Measurements from ENCODE around the gene GNB4.

The GNB4 gene

GRCh38 chr3:179453967-179454366 is 2.7 kb upstream of the GNB4 start:
- H3K27ac ChIP-seq: no peak overlapping the region
- H3K4me1 ChIP-seq: no peaks in the 10 kb centered on the region
- no peaks in the 10 kb centered on the region for H3K36me3 ChIP-seq (ENCODE audit: control insufficient read depth, insufficient read depth, low read length)
- no peaks in the 10 kb centered on the region for H3K9me3 ChIP-seq (ENCODE audit: control insufficient read depth, low read length)
- no peak overlapping the region for H3K4me3 ChIP-seq (ENCODE audit: low read depth, low read length)
- TF ChIP-seq CTCF (IDR thresholded peaks at IDR 0.05): no peak
- H3K79me2 ChIP-seq: no peaks in the 10 kb centered on the region
- no peaks in the 10 kb centered on the region for H3K27me3 ChIP-seq (ENCODE audit: control insufficient read depth, insufficient read depth, low read length)
- no peak overlapping the region for H2AFZ ChIP-seq
- no peak overlapping the region for H3K4me2 ChIP-seq (ENCODE audit: low read length)
- no peak overlapping the region for H3K9ac ChIP-seq

GRCh38 chr3:179452872-179453271 is 1.6 kb upstream of the GNB4 start:
- H3K27ac ChIP-seq: peak overlapping the region; percentile 2
- no peaks in the 10 kb centered on the region for H3K36me3 ChIP-seq (ENCODE audit: control insufficient read depth, insufficient read depth, low read length)
- no peaks in the 10 kb centered on the region for H3K79me2 ChIP-seq
- no peak for TF ChIP-seq CTCF (IDR thresholded peaks at IDR 0.05)
- no peak overlapping the region for H3K9ac ChIP-seq
- no peak overlapping the region for H3K4me3 ChIP-seq (ENCODE audit: low read depth, low read length)
- H3K27me3 ChIP-seq (ENCODE audit: control insufficient read depth, insufficient read depth, low read length): no peaks in the 10 kb centered on the region
- no peaks in the 10 kb centered on the region for H3K4me1 ChIP-seq
- no peak overlapping the region for H2AFZ ChIP-seq
- H3K4me2 ChIP-seq (ENCODE audit: low read length): no peak overlapping the region
- no peaks in the 10 kb centered on the region for H3K9me3 ChIP-seq (ENCODE audit: control insufficient read depth, low read length)

- Histone ChIP-seq H3K9ac (no peak overlapping the region), H3K27me3 (ENCODE audit: control insufficient read depth, insufficient read depth, low read length) (no peaks in the 10 kb centered on the region), H3K27ac (peak overlapping the region; percentile 2), H3K36me3 (ENCODE audit: control insufficient read depth, insufficient read depth, low read length) (no peaks in the 10 kb centered on the region), H3K4me3 (ENCODE audit: low read depth, low read length) (peak overlapping the region; percentile 63), H3K9me3 (ENCODE audit: control insufficient read depth, low read length) (no peaks in the 10 kb centered on the region), H3K4me2 (ENCODE audit: low read length) (peak overlapping the region; percentile 92), H2AFZ (peak overlapping the region; percentile 5), H3K79me2 (no peaks in the 10 kb centered on the region), H3K4me1 (no peaks in the 10 kb centered on the region)
- no peak for TF ChIP-seq CTCF (IDR thresholded peaks at IDR 0.05)
These were observed 900 bp upstream of the GNB4 start for GRCh38 chr3:179452176-179452564.

GRCh38 chr3:179450901-179451264 is 387 bp downstream of the GNB4 start:
- Histone ChIP-seq H3K4me3 (ENCODE audit: low read depth, low read length) (peak overlapping the region; percentile 54), H3K9ac (no peak overlapping the region), H3K4me2 (ENCODE audit: low read length) (peak overlapping the region; percentile 57), H3K36me3 (ENCODE audit: control insufficient read depth, insufficient read depth, low read length) (no peaks in the 10 kb centered on the region), H3K9me3 (ENCODE audit: control insufficient read depth, low read length) (no peaks in the 10 kb centered on the region), H3K79me2 (no peaks in the 10 kb centered on the region), H3K27ac (peak overlapping the region; percentile 43), H2AFZ (peak overlapping the region; percentile 70), H3K27me3 (ENCODE audit: control insufficient read depth, insufficient read depth, low read length) (no peaks in the 10 kb centered on the region), H3K4me1 (no peaks in the 10 kb centered on the region)
- TF ChIP-seq CTCF (IDR thresholded peaks at IDR 0.05): no peak

GRCh38 chr3:179450261-179450701 is 989 bp downstream of the GNB4 start:
- Histone ChIP-seq H3K36me3 (ENCODE audit: control insufficient read depth, insufficient read depth, low read length) (no peaks in the 10 kb centered on the region), H3K27me3 (ENCODE audit: control insufficient read depth, insufficient read depth, low read length) (no peaks in the 10 kb centered on the region), H3K4me2 (ENCODE audit: low read length) (peak overlapping the region; percentile 57), H3K9ac (no peak overlapping the region), H3K79me2 (no peaks in the 10 kb centered on the region), H3K27ac (peak overlapping the region; percentile 43), H3K4me1 (no peaks in the 10 kb centered on the region), H3K9me3 (ENCODE audit: control insufficient read depth, low read length) (no peaks in the 10 kb centered on the region), H3K4me3 (ENCODE audit: low read depth, low read length) (peak overlapping the region; percentile 54), H2AFZ (no peak overlapping the region)
- TF ChIP-seq CTCF (IDR thresholded peaks at IDR 0.05): no peak
